ENCODE data around the gene CCSER2.
"Not testable (repeated sequence)": the region's sequence is repeated elsewhere in the genome, so short reads cannot be mapped to it uniquely, and the experiment has no call there.

The CCSER2 gene

GRCh38 chr10:84312816-84313215 lies 15.6 kb upstream of the CCSER2 start:
- DNase-seq = no peak

GRCh38 chr10:84314275-84314674 lies 14.1 kb upstream of the CCSER2 start:
- DNase-seq = no peak

GRCh38 chr10:84317174-84317573 lies 11.2 kb upstream of the CCSER2 start:
- DNase-seq = no peak

GRCh38 chr10:84321902-84322301 lies 6.5 kb upstream of the CCSER2 start:
- DNase-seq = no peak

GRCh38 chr10:84323566-84323965 lies 4.8 kb upstream of the CCSER2 start:
- not testable (repeated sequence) for DNase-seq

- not testable (repeated sequence) for DNase-seq
Observed at GRCh38 chr10:84326995-84327394, 1.4 kb upstream of the CCSER2 start.

GRCh38 chr10:84329196-84329611 lies 815 bp downstream of the CCSER2 start:
- peak; percentile 86 for DNase-seq

GRCh38 chr10:84329986-84330651 lies 1.7 kb downstream of the CCSER2 start:
- DNase-seq = peak; percentile 73

GRCh38 chr10:84331091-84331490 lies 2.7 kb downstream of the CCSER2 start:
- no peak for DNase-seq

- DNase-seq = peak; percentile 83
Observed at GRCh38 chr10:84333864-84334451, 5.6 kb downstream of the CCSER2 start.

- DNase-seq = no peak
Observed at GRCh38 chr10:84334811-84335210, 6.4 kb downstream of the CCSER2 start.

GRCh38 chr10:84335516-84335915 lies 7.1 kb downstream of the CCSER2 start:
- no peak for DNase-seq

- DNase-seq = no peak
Observed at GRCh38 chr10:84336406-84337090, 8.2 kb downstream of the CCSER2 start.

GRCh38 chr10:84337199-84337598 lies 8.8 kb downstream of the CCSER2 start:
- no peak for DNase-seq

- DNase-seq = no peak
Observed at GRCh38 chr10:84339025-84339424, 10.6 kb downstream of the CCSER2 start.

GRCh38 chr10:84340187-84340586 lies 11.8 kb downstream of the CCSER2 start:
- no peak for DNase-seq

GRCh38 chr10:84340632-84341537 lies 12.5 kb downstream of the CCSER2 start:
- DNase-seq = no peak

GRCh38 chr10:84341538-84341856 lies 13.1 kb downstream of the CCSER2 start:
- DNase-seq = no peak

GRCh38 chr10:84341983-84342382 lies 13.6 kb downstream of the CCSER2 start:
- no peak for DNase-seq

- DNase-seq = no peak
Observed at GRCh38 chr10:84342584-84342983, 14.2 kb downstream of the CCSER2 start.

- DNase-seq = no peak
Observed at GRCh38 chr10:84343831-84344230, 15.4 kb downstream of the CCSER2 start.

GRCh38 chr10:84344526-84344925 lies 16.1 kb downstream of the CCSER2 start:
- no peak for DNase-seq

GRCh38 chr10:84347575-84348002 lies 19.2 kb downstream of the CCSER2 start:
- not testable (repeated sequence) for DNase-seq
